H1 (cell line): Measurements from ENCODE around the gene HLA-F. TPM values are rescaled to one million over a fixed set of nuclear protein-coding genes. Genes with fewer than 3 reads are reported as not detected.

ENCODE experiments used
- CHD7 ChIP-seq: fragments of 300-600 bp; sonication (generic); IDR thresholded peaks from 2 replicates; pipeline ENCODE4 v1.7.1; 2012; ENCODE audit warnings: low read length, moderate library complexity, mild to moderate bottlenecking, inconsistent platforms; ENCODE audit not compliant: insufficient replicate concordance
- polyA plus RNA-seq, 7 experiments: library from polyadenylated mRNA; depleted of rRNA in 3 of 7; stranded (reverse) in 5 of 7; unstranded in 2 of 7; fragments of >200 nt in 5 of 7; fragments of 200-250 nt in 2 of 7; gene quantifications; 1 replicate in 5 of 7; 2 replicates in 1 of 7; 4 replicates in 1 of 7; pipeline versions ENCODE4 v1.2.1 to v1.2.3, GENCODE V29; 2011 to 2013; ENCODE audit warnings: missing spikeins in 2 of 7, mixed read lengths in 2 of 7
- total RNA-seq: library from RNA; stranded (reverse); fragmentation: NEBNext Ultra II Directional; extraction: Animal tissue kit (Norgen Biotek cat#: 25700); gene quantifications from 2 replicates; pipeline ENCODE4 v1.2.1, GENCODE V29; 2021

The HLA-F gene
- total and polyA plus RNA-seq, 2 of the 8 experiments (the other 6 are each of a cell fraction or from before 2014, with no cell fraction given), result 9.6 to 11.7 TPM

DNA sequence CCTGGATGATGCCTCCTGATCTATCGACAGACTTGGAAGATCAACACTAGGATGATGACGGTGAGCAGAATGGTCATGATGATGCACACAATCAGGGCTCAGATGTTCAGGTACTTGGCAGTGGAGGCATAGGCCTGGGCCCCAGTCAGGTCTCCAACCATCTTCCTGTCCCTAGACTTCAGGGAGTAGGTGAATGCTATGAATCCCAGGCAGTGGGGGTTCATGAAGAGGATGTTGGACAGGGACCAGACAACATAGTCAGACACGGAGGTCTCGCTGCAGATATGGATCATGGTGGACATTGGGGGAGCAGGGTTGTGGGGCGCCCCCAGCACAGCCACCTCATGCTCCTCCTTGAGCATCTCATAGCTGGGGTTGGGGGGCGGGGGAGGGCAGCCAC lies 27.5 kb downstream of the HLA-F start (continued):
- no peak for TF ChIP-seq CHD7
